IMR-90 (cell line): ENCODE data around the gene ABCA5. TPM values are rescaled to one million over a fixed set of nuclear protein-coding genes. Genes with fewer than 3 reads are reported as not detected.

Experiments used
- ATAC-seq: fragments of 200-7000 bp; cut with Tn5 transposase; 2 replicates; pipeline ENCODE4 v1.9.1; 2020; ENCODE audit warnings: low read depth, mild to moderate bottlenecking, moderate library complexity
- BruUV-seq: library from RNA; stranded (reverse); fragments of 400-500 nt; replicated peaks from 2 replicates; lab custom pipeline; 2021; lab: Mats Ljungman, UMichigan
- CTCF ChIA-PET: fragments of 300-600 bp; formaldehyde crosslinking; extraction: SDS; loops from one replicate; lab custom pipeline; 2021; ENCODE audit warnings: antibody characterized with exemption; lab: Yijun Ruan, JAX
- POLR2A ChIA-PET: fragments of 300-600 bp; sonication (Branson Sonifier 250); formaldehyde crosslinking; loops from one replicate; lab custom pipeline; 2022; ENCODE audit warnings: antibody characterized with exemption; ENCODE audit not compliant: unreplicated experiment; lab: Charles Lee
- DNase-seq: peaks from one replicate; pipeline ENCODE4 v3.0.0; 2013
- H2AFZ ChIP-seq: replicated peaks from 2 replicates; pipeline ENCODE3; 2013; ENCODE audit warnings: low read length, mild to moderate bottlenecking; ENCODE audit not compliant: poor library complexity
- H2AK5ac ChIP-seq: 2 replicates; pipeline ENCODE4 v1.6.1; 2013; ENCODE audit warnings: low read depth, low read length, inconsistent platforms
- H2AK9ac ChIP-seq: replicated peaks from 2 replicates; pipeline ENCODE3; 2013; ENCODE audit warnings: mild to moderate bottlenecking, low read depth, low read length, moderate library complexity; ENCODE audit not compliant: poor library complexity
- H2BK120ac ChIP-seq: 2 replicates; pipeline ENCODE4 v1.6.1; 2013; ENCODE audit warnings: low read depth, low read length, inconsistent platforms
- H2BK15ac ChIP-seq: 3 replicates; pipeline ENCODE4 v1.6.1; 2013; ENCODE audit warnings: low read depth, low read length, inconsistent platforms
- H2BK20ac ChIP-seq: 2 replicates; pipeline ENCODE4 v1.6.1; 2013; ENCODE audit warnings: low read depth, mild to moderate bottlenecking, inconsistent platforms, low read length, moderate library complexity
- H2BK5ac ChIP-seq: 2 replicates; pipeline ENCODE4 v1.6.1; 2013; ENCODE audit warnings: mild to moderate bottlenecking, low read depth, low read length, inconsistent platforms; ENCODE audit not compliant: poor library complexity, severe bottlenecking
- H3K14ac ChIP-seq: replicated peaks from 2 replicates; pipeline ENCODE4 v1.6.1; 2013; ENCODE audit warnings: low read depth, low read length, inconsistent platforms
- H3K18ac ChIP-seq: 2 replicates; pipeline ENCODE4 v1.6.1; 2013; ENCODE audit warnings: low read depth, low read length, control low read depth
- H3K23ac ChIP-seq: 2 replicates; pipeline ENCODE4 v1.6.1; 2013; ENCODE audit warnings: low read depth, low read length, inconsistent platforms
- H3K27ac ChIP-seq: 2 replicates; pipeline ENCODE4 v1.5.1; 2013; ENCODE audit warnings: mild to moderate bottlenecking, control low read depth, low read length; ENCODE audit not compliant: insufficient read depth
- H3K27me3 ChIP-seq: 2 replicates; pipeline ENCODE4 v1.6.1; 2013; ENCODE audit warnings: low read length; ENCODE audit not compliant: control insufficient read depth, insufficient read depth
- H3K36me3 ChIP-seq: 2 replicates; pipeline ENCODE4 v1.6.1; 2013; ENCODE audit warnings: low read length, mixed read lengths; ENCODE audit not compliant: control insufficient read depth, insufficient read depth
- H3K4ac ChIP-seq: 2 replicates; pipeline ENCODE4 v1.6.1; 2013; ENCODE audit warnings: low read depth, low read length, inconsistent platforms
- H3K4me1 ChIP-seq: 2 replicates; pipeline ENCODE4 v1.6.1; 2013; ENCODE audit warnings: low read length, mixed read lengths; ENCODE audit not compliant: control insufficient read depth, insufficient read depth
- H3K4me2 ChIP-seq: 2 replicates; pipeline ENCODE4 v1.6.1; 2013; ENCODE audit warnings: low read depth, mild to moderate bottlenecking, control low read depth, low read length, moderate library complexity
- H3K4me3 ChIP-seq: 2 replicates; pipeline ENCODE4 v1.5.1; 2013; ENCODE audit warnings: low read depth, mild to moderate bottlenecking, control low read depth, low read length, moderate library complexity; ENCODE audit not compliant: insufficient read depth
- H3K56ac ChIP-seq: 2 replicates; pipeline ENCODE4 v1.6.1; 2013; ENCODE audit warnings: low read length, inconsistent platforms; ENCODE audit not compliant: insufficient read depth; ENCODE audit errors: extremely low read depth
- H3K79me1 ChIP-seq, 2 experiments: 2 replicates each; pipeline ENCODE4 v1.6.1; 2013; ENCODE audit warnings: low read length in 2 of 2, inconsistent platforms in 1 of 2, low read depth in 1 of 2
- H3K9ac ChIP-seq: 2 replicates; pipeline ENCODE4 v1.6.1; 2013; ENCODE audit warnings: low read depth, low read length, control low read depth
- H3K9me1 ChIP-seq: 2 replicates; pipeline ENCODE4 v1.6.1; 2013; ENCODE audit warnings: low read length, inconsistent platforms; ENCODE audit not compliant: insufficient read depth
- H3K9me3 ChIP-seq: 2 replicates; pipeline ENCODE4 v1.6.1; 2013; ENCODE audit warnings: low read length; ENCODE audit not compliant: control insufficient read depth, insufficient read depth
- H4K20me1 ChIP-seq: 2 replicates; pipeline ENCODE4 v1.6.1; 2013; ENCODE audit warnings: low read length, inconsistent platforms; ENCODE audit not compliant: insufficient read depth
- H4K5ac ChIP-seq: 2 replicates; pipeline ENCODE4 v1.6.1; 2013; ENCODE audit warnings: mild to moderate bottlenecking, low read depth, low read length, control low read depth
- H4K8ac ChIP-seq, 2 experiments: 2 replicates each; pipeline ENCODE4 v1.6.1; 2013; ENCODE audit warnings: low read depth in 2 of 2, low read length in 2 of 2, control low read depth in 1 of 2, inconsistent platforms in 1 of 2
- H4K91ac ChIP-seq: 2 replicates; pipeline ENCODE4 v1.6.1; 2013; ENCODE audit warnings: low read depth, low read length, inconsistent platforms; ENCODE audit not compliant: insufficient read depth
- CHD1 ChIP-seq: IDR thresholded peaks from 2 replicates; pipeline ENCODE4 v1.6.1; 2012; ENCODE audit warnings: low read depth, low read length, improper control_type of control experiment
- MAFK ChIP-seq: IDR thresholded peaks from 2 replicates; pipeline ENCODE4 v1.6.1; 2012; ENCODE audit warnings: low read depth, low read length, improper control_type of control experiment
- POLR2A ChIP-seq: IDR thresholded peaks from 2 replicates; pipeline ENCODE4 v1.6.1; 2012; ENCODE audit warnings: mild to moderate bottlenecking, low read depth, low read length
- SMC3 ChIP-seq: fragments of 150-350 bp; IDR thresholded peaks from 2 replicates; pipeline ENCODE4 v1.6.1; 2016; ENCODE audit warnings: low read depth, mild to moderate bottlenecking, antibody characterized with exemption, low read length, moderate library complexity
- WGBS, 2 experiments: methylation state at CpG; one replicate each; pipeline versions ENCODE4 v1.1.5 to v1.1.7; 2013; ENCODE audit warnings: missing lambda C conversion rate in 2 of 2; ENCODE audit not compliant: insufficient read length in 1 of 2; ENCODE audit errors: extremely low coverage in 2 of 2; 5-methylcytosine and 5-hydroxymethylcytosine counted together
- dilution Hi-C: fragments of 300-500 bp; cut with HindIII; formaldehyde crosslinking; loops from one replicate; pipeline ENCODE4 v1.14.3; 2018; ENCODE audit warnings: low sequenced_read_pairs; ENCODE audit not compliant: unreplicated experiment
- in situ Hi-C: fragments of 300-500 bp; cut with MboI; formaldehyde crosslinking; loops from 3 replicates; pipeline ENCODE4 v1.14.3; 2019; ENCODE audit warnings: low sequenced_read_pairs, inconsistent platforms, mixed read lengths
- intact Hi-C: fragments of 100-400 bp; cut with micrococcal nuclease; formaldehyde crosslinking; loops from 2 replicates; pipeline ENCODE4 v1.10.0; 2022
- polyA plus RNA-seq, 3 experiments: library from polyadenylated mRNA; depleted of rRNA; stranded (reverse); fragments of >200 nt; gene quantifications; 2 replicates each; pipeline ENCODE4 v1.2.3, GENCODE V29; 2012; ENCODE audit warnings: low replicate concordance in 1 of 3
- total RNA-seq: library from RNA; depleted of rRNA; stranded (reverse); fragments of >200 nt; gene quantifications from 2 replicates; pipeline ENCODE4 v1.2.3, GENCODE V29; 2012

ABCA5 gene
- total and polyA plus RNA-seq, 2 of the 4 experiments (the other 2 are of a cell fraction): 1.3 to 2.3 TPM

- no peak overlapping the region for H2AK9ac ChIP-seq
- no peak overlapping the region for H2AK5ac ChIP-seq
- no peak overlapping the region for H4K91ac ChIP-seq
- H3K9me1 ChIP-seq: no peaks in the 10 kb centered on the region
- TF ChIP-seq CHD1: no peak
- no peak for TF ChIP-seq SMC3
- no peak for TF ChIP-seq MAFK
- no peak for TF ChIP-seq POLR2A
- H3K4me2 ChIP-seq: no peak overlapping the region
- no peak overlapping the region for H3K18ac ChIP-seq
- dilution Hi-C loops (no loop called here), in situ Hi-C loops (no loop called here), intact Hi-C loops (no loop called here)
- H3K56ac ChIP-seq: no peak overlapping the region
- H3K27ac ChIP-seq: no peak overlapping the region
- no peak overlapping the region for H3K4me3 ChIP-seq
- POLR2A ChIA-PET: no interaction called here
- H3K4me1 ChIP-seq: no peaks in the 10 kb centered on the region
- H3K27me3 ChIP-seq: no peaks in the 10 kb centered on the region
- no peak overlapping the region for H2AFZ ChIP-seq
- CTCF ChIA-PET: no interaction called here
- DNase-seq (no peak), ATAC-seq (no peak)
- H4K20me1 ChIP-seq: no peaks in the 10 kb centered on the region
- H3K79me1 ChIP-seq: no peaks in the 10 kb centered on the region
- no CpG with 5 or more reads among the region's 4 CpGs for WGBS, 2 experiments
- H2BK120ac ChIP-seq: no peak overlapping the region
- H2BK5ac ChIP-seq: no peak overlapping the region
- H3K14ac ChIP-seq: no peak overlapping the region
- H3K9ac ChIP-seq: no peak overlapping the region
- no peaks in the 10 kb centered on the region for H3K36me3 ChIP-seq
- no peak overlapping the region for H2BK15ac ChIP-seq
- H3K4ac ChIP-seq: no peak overlapping the region
- no peaks in the 10 kb centered on the region for H3K9me3 ChIP-seq
- BruUV-seq: no TSS peak
- no peak overlapping the region for H4K8ac ChIP-seq
- no peak overlapping the region for H3K23ac ChIP-seq
- no peak overlapping the region for H2BK20ac ChIP-seq
- no peak overlapping the region for H4K5ac ChIP-seq
Observed at GRCh38 chr17:69275751-69276150, 51.2 kb downstream of the ABCA5 start.
